ENCODE measurements around the gene CDCA8. TPM values are rescaled to one million over a fixed set of nuclear protein-coding genes. Genes with fewer than 3 reads are reported as not detected.

CDCA8 gene
- total and polyA plus RNA-seq, 2 of the 8 experiments (the other 6 are each of a cell fraction or from before 2014, with no cell fraction given), result 43.9 to 46.2 TPM

GRCh38 chr1:37685722-37686121 lies 6.6 kb upstream of the CDCA8 start:
- no peak overlapping the region for H2BK5ac ChIP-seq (ENCODE audit: low read depth, low read length)
- no peak overlapping the region for H3K56ac ChIP-seq (replicated peaks; ENCODE audit: insufficient read length, low read depth, low read length)
- no peak overlapping the region for H3K14ac ChIP-seq (ENCODE audit: insufficient read length)
- no peak overlapping the region for H4K91ac ChIP-seq (replicated peaks; ENCODE audit: insufficient read length, low read length)
- no peak overlapping the region for H3K4ac ChIP-seq (replicated peaks; ENCODE audit: insufficient read length, low read depth, low read length)
- no peak overlapping the region for H2BK15ac ChIP-seq (ENCODE audit: low read length)
- peaks cover 5 to 52% (median 36%) of the 10 kb centered on the region in 4 experiments; a peak in 7 of 8 replicates for H3K36me3 ChIP-seq (ENCODE audit: control insufficient read depth in 2 of 4, insufficient read depth in 4 of 4, low read length in 3 of 4)
- H3K4me3 ChIP-seq (ENCODE audit: extremely low read depth in 1 of 4, insufficient read depth in 2 of 4, low read depth in 3 of 4, low read length in 4 of 4), result no peak overlapping the region
- H3K79me1 ChIP-seq (ENCODE audit: low read depth, low read length), result 0 out of 2 replicates have a peak, but pooled peaks cover 2% of the 10 kb centered on the region
- H3K9me3 ChIP-seq (ENCODE audit: insufficient read depth in 2 of 2, low read depth in 1 of 2, low read length in 1 of 2), result no peaks in the 10 kb centered on the region
- H3K23ac ChIP-seq (ENCODE audit: insufficient read length), result no peak overlapping the region
- no peak overlapping the region for H2BK120ac ChIP-seq (replicated peaks; ENCODE audit: low read depth, low read length)
- no peak for FAIRE-seq
- no peak overlapping the region for H2BK20ac ChIP-seq (ENCODE audit: low read length)
- no peak overlapping the region for H2AFZ ChIP-seq (ENCODE audit: low read length)
- no peak overlapping the region for H4K5ac ChIP-seq (ENCODE audit: insufficient read length, low read depth, low read length)
- no peak overlapping the region for H3K9ac ChIP-seq (replicated peaks in 1 of 4; ENCODE audit: extremely low read depth in 1 of 4, low read depth in 3 of 4, low read length in 3 of 4)
- H2BK12ac ChIP-seq (ENCODE audit: low read depth, low read length), result no peak overlapping the region
- no peak for DNase-seq (ENCODE audit: low read depth in 1 of 2, low spot score in 2 of 2)
- H3K79me2 ChIP-seq (ENCODE audit: control insufficient read depth in 1 of 2, insufficient read depth in 2 of 2, low read length in 2 of 2), result peaks cover 0 to 19% of the 10 kb centered on the region in 2 experiments; a peak in 2 of 4 replicates
- ChIA-PET POLR2A (ENCODE audit: partially characterized antibody) (interaction anchor here (0.8 to 1.1 kb wide), 3 partner anchors 78 to 143 kb away, joined by 3 to 5 read pairs (median 3); no protein-coding TSS in a partner anchor), CTCF (ENCODE audit: partially characterized antibody) (interaction anchor here (0.9 to 20.8 kb wide), 5 partner anchors 11 to 136 kb away, joined by 3 to 400 read pairs (median 9); no protein-coding TSS in a partner anchor)
- H3K4me2 ChIP-seq (ENCODE audit: insufficient read depth in 1 of 2, low read depth in 2 of 2, low read length in 2 of 2), result no peak overlapping the region
- H3K27ac ChIP-seq (ENCODE audit: low read depth, low read length), result no peak overlapping the region
- peaks cover 4 to 10% of the 10 kb centered on the region in 2 experiments for H4K20me1 ChIP-seq (replicated peaks in 1 of 2; ENCODE audit: control insufficient read depth in 1 of 2, insufficient read depth in 2 of 2, low read length in 2 of 2)
- H3K27me3 ChIP-seq (replicated peaks in 1 of 4; ENCODE audit: control insufficient read depth in 3 of 4, extremely low read depth in 1 of 4, insufficient read depth in 3 of 4, low read length in 3 of 4), result no peaks in the 10 kb centered on the region
- TF ChIP-seq SIX5 (IDR thresholded peaks at IDR 0.05; ENCODE audit: low read depth, low read length) (no peak), RAD21 (IDR thresholded peaks at IDR 0.05 in 1 of 2, conservative IDR thresholded peaks at IDR 0.05 in 1 of 2; ENCODE audit: low read depth in 2 of 2, low read length in 2 of 2) (no peak), BCL11A (IDR thresholded peaks at IDR 0.05; ENCODE audit: low read depth in 2 of 2, low read length in 2 of 2) (no peak), YY1 (IDR thresholded peaks at IDR 0.05; ENCODE audit: low read depth, low read length) (no peak)
- H4K8ac ChIP-seq (ENCODE audit: extremely low read depth, insufficient read depth, low read length), result no peak overlapping the region
- H2AK5ac ChIP-seq (ENCODE audit: low read depth, low read length), result no peak overlapping the region
- H3K23me2 ChIP-seq (ENCODE audit: low read depth, low read length), result peaks cover 5% of the 10 kb centered on the region; the same call in 1 of the 2 replicates
- peaks cover 0 to 5% (median 1%) of the 10 kb centered on the region in 4 experiments; a peak in 5 of 7 replicates for H3K4me1 ChIP-seq (replicated peaks in 1 of 4; ENCODE audit: control insufficient read depth in 3 of 4, insufficient read depth in 4 of 4, low read length in 3 of 4)
- 87 to 100% methylated on average over 1 to 3 of the region's 3 CpGs for WGBS, 2 experiments (ENCODE audit: extremely low coverage in 1 of 2, insufficient coverage in 1 of 2, insufficient read length in 1 of 2, insufficient replicate concordance in 2 of 2, low coverage in 1 of 2, low lambda C conversion rate in 2 of 2, missing lambda C conversion rate in 1 of 2)
- H3K18ac ChIP-seq (ENCODE audit: extremely low read depth, low read length), result no peak overlapping the region

Measured in H1 (cell line).